B cell (primary cell): Measurements from ENCODE around the gene ELF4. TPM values are rescaled to one million over a fixed set of nuclear protein-coding genes. Genes with fewer than 3 reads are reported as not detected.

Experiments used
- ATAC-seq: fragments of 200-7000 bp; cut with Tn5 transposase; one replicate; pipeline ENCODE4 v1.10.0; 2021; ENCODE audit warnings: low read depth, mild to moderate bottlenecking, moderate number of reproducible peaks, moderate library complexity
- CTCF ChIA-PET: fragments of 350-600 bp; sonication (Branson Sonifier 250); formaldehyde crosslinking; loops from one replicate; lab custom pipeline; 2021; ENCODE audit warnings: antibody characterized with exemption, inconsistent platforms; lab: Charles Lee
- POLR2A ChIA-PET: fragments of 350-600 bp; sonication (Branson Sonifier 250); formaldehyde crosslinking; loops from one replicate; lab custom pipeline; 2021; ENCODE audit warnings: antibody characterized with exemption; lab: Charles Lee
- DNase-seq: peaks from one replicate; pipeline ENCODE4 v3.0.0; 2013
- H2AFZ ChIP-seq: 2 replicates; pipeline ENCODE4 v1.6.1; 2012; ENCODE audit warnings: mild to moderate bottlenecking, low read depth, low read length; ENCODE audit not compliant: insufficient read depth, poor library complexity, severe bottlenecking
- H3K27ac ChIP-seq, 2 donors: 1 replicate in 1 of 2; 2 replicates in 1 of 2; pipeline ENCODE4 v1.5.1; 2012 to 2013; ENCODE audit warnings: low read length in 2 of 2, mild to moderate bottlenecking in 2 of 2, moderate library complexity in 1 of 2
- H3K27me3 ChIP-seq, 4 experiments: fragments of 200-600 bp in 1 of 4; sonication (generic) in 1 of 4; replicated peaks in 1 of 4; 1 replicate in 2 of 4; 2 replicates in 2 of 4; pipeline versions ENCODE4 v1.6.1 to v1.7.0; 2013 to 2016; ENCODE audit warnings: low read length in 3 of 4, mild to moderate bottlenecking in 2 of 4, mixed read lengths in 1 of 4, moderate library complexity in 1 of 4; ENCODE audit not compliant: insufficient read depth in 4 of 4, control insufficient read depth in 3 of 4; ENCODE audit errors: control extremely low read depth in 1 of 4
- H3K36me3 ChIP-seq, 2 experiments: replicated peaks in 1 of 2; 1 replicate in 1 of 2; 2 replicates in 1 of 2; pipeline versions ENCODE4 v1.6.1 to v1.7.1; 2013; ENCODE audit warnings: low read length in 1 of 2; ENCODE audit not compliant: insufficient read depth in 2 of 2, control insufficient read depth in 1 of 2; ENCODE audit errors: control extremely low read depth in 1 of 2, extremely low read depth in 1 of 2
- H3K4me1 ChIP-seq, 2 donors: fragments of 200-600 bp in 1 of 2; sonication (generic) in 1 of 2; 1 replicate in 1 of 2; 2 replicates in 1 of 2; pipeline versions ENCODE4 v1.5.1 to v1.6.1; 2013 to 2017; ENCODE audit warnings: low read length in 2 of 2; ENCODE audit not compliant: control insufficient read depth in 2 of 2, insufficient read depth in 2 of 2
- H3K4me2 ChIP-seq: replicated peaks from 2 replicates; pipeline ENCODE3; 2012; ENCODE audit warnings: mild to moderate bottlenecking, low read depth, low read length; ENCODE audit not compliant: poor library complexity, severe bottlenecking
- H3K4me3 ChIP-seq, 5 experiments: fragments of 200-600 bp in 1 of 5; sonication (generic) in 1 of 5; 1 replicate in 3 of 5; 2 replicates in 2 of 5; pipeline versions ENCODE4 v1.5.1 to v1.7.0; 2011 to 2016; ENCODE audit warnings: low read length in 4 of 5, mild to moderate bottlenecking in 4 of 5, low read depth in 2 of 5, control low read depth in 1 of 5, moderate library complexity in 1 of 5; ENCODE audit not compliant: insufficient read depth in 1 of 5; ENCODE audit errors: control extremely low read depth in 1 of 5, extremely low read depth in 1 of 5
- H3K79me2 ChIP-seq: fragments of 200-600 bp; sonication (generic); one replicate; pipeline ENCODE4 v1.6.0; 2016; ENCODE audit warnings: low read length; ENCODE audit not compliant: control insufficient read depth, insufficient read depth
- H3K9ac ChIP-seq: fragments of 200-600 bp; sonication (generic); 2 replicates; pipeline ENCODE4 v1.6.1; 2017; ENCODE audit warnings: mild to moderate bottlenecking, low read length, moderate library complexity
- H3K9me3 ChIP-seq, 3 donors: one replicate each; pipeline versions ENCODE4 v1.6.1 to v1.7.1; 2013; ENCODE audit warnings: low read length in 2 of 3; ENCODE audit not compliant: control insufficient read depth in 2 of 3, insufficient read depth in 1 of 3; ENCODE audit errors: control extremely low read depth in 1 of 3
- H4K20me1 ChIP-seq: 2 replicates; pipeline ENCODE4 v1.6.0; 2012; ENCODE audit warnings: mild to moderate bottlenecking, low read length; ENCODE audit not compliant: insufficient read depth, control insufficient read depth, poor library complexity, severe bottlenecking
- H3K27ac Mint-ChIP-seq: one replicate; pipeline ENCODE4 v1.8.0; 2021; ENCODE audit warnings: mixed read lengths
- H3K27me3 Mint-ChIP-seq: one replicate; pipeline ENCODE4 v1.8.0; 2021; ENCODE audit warnings: mixed read lengths
- H3K4me1 Mint-ChIP-seq: one replicate; pipeline ENCODE4 v1.8.0; 2021; ENCODE audit warnings: mixed read lengths
- H3K4me3 Mint-ChIP-seq: one replicate; pipeline ENCODE4 v1.8.0; 2021; ENCODE audit warnings: mixed read lengths
- H3K9me3 Mint-ChIP-seq: one replicate; pipeline ENCODE4 v1.8.0; 2022; ENCODE audit warnings: mixed read lengths; ENCODE audit not compliant: insufficient read depth
- CTCF ChIP-seq: fragments of 200-600 bp; IDR thresholded peaks from one replicate; pipeline ENCODE4 v1.8.0; 2022; ENCODE audit warnings: antibody characterized with exemption, mild to moderate bottlenecking
- EZH2 ChIP-seq: IDR thresholded peaks from 2 replicates; pipeline ENCODE4 v1.6.1; 2012; ENCODE audit warnings: borderline replicate concordance, low read depth, mild to moderate bottlenecking, moderate library complexity, low read length; ENCODE audit not compliant: insufficient read depth, poor library complexity, severe bottlenecking
- WGBS: methylation state at CpG from one replicate; pipeline ENCODE4 v1.1.5; 2013; ENCODE audit warnings: missing lambda C conversion rate; ENCODE audit not compliant: insufficient coverage; 5-methylcytosine and 5-hydroxymethylcytosine counted together
- intact Hi-C: fragments of 100-400 bp; cut with micrococcal nuclease; formaldehyde crosslinking; loops from one replicate; pipeline ENCODE4 v1.10.0; 2022
- polyA plus RNA-seq: library from polyadenylated mRNA; depleted of rRNA; stranded (reverse); fragments of >200 nt; gene quantifications from 2 replicates; pipeline ENCODE4 v1.2.3, GENCODE V29; 2012
- total RNA-seq, 2 donors: library from RNA; stranded (reverse); fragments of 120-200 nt in 1 of 2; gene quantifications; 1 replicate in 1 of 2; 2 replicates in 1 of 2; pipeline versions ENCODE4 v1.2.3 to v1.2.4, GENCODE V29; 2013 to 2022

Gene ELF4
- total and polyA plus RNA-seq, 2 donors (not counting 1 experiment from before 2014, with no cell fraction given): 24.7 to 26.3 TPM

- Histone ChIP-seq H3K36me3 (no peaks in the 10 kb centered on the region), H3K9ac (peak overlapping the region; percentile 64), H3K79me2 (no peaks in the 10 kb centered on the region), H3K4me1 (peaks cover 5 to 15% of the 10 kb centered on the region in 2 donors), H4K20me1 (no peaks in the 10 kb centered on the region), H3K27ac (no peak overlapping the region), H3K9me3 (no peaks in the 10 kb centered on the region), H3K4me2 (peak overlapping the region; percentile 87), H3K27me3 (no peaks in the 10 kb centered on the region), H2AFZ (peak overlapping the region; percentile 76), H3K4me3 (peak overlapping the region in 4 of 5 experiments; percentile 35 to 62 (median 48))
- Mint-ChIP-seq H3K4me1 (peaks cover 10% of the 10 kb centered on the region), H3K27ac (no peak overlapping the region), H3K27me3 (no peaks in the 10 kb centered on the region), H3K4me3 (peak overlapping the region; percentile 82), H3K9me3 (no peaks in the 10 kb centered on the region)
- 10% methylated on average over 39 of the region's 58 CpGs for WGBS
- ChIA-PET CTCF (interaction anchor here (0.9 to 8.4 kb wide), 12 partner anchors 9 to 517 kb away, joined by 3 to 164 read pairs (median 4); no protein-coding TSS in a partner anchor), POLR2A (interaction anchor here (0.8 to 1.2 kb wide), 3 partner anchors 29 to 39 kb away, joined by 3 to 7 read pairs (median 6); no protein-coding TSS in a partner anchor)
- DNase-seq: peak; percentile 81
- intact Hi-C loops: loop anchor here (1.0 to 2.0 kb wide), 3 partner anchors 12 to 44 kb away; partner anchors contain the start of gene AIFM1
- ATAC-seq: peak; percentile 84
- no peak for TF ChIP-seq EZH2
- peak; percentile 82 for TF ChIP-seq CTCF
These were observed 10.6 kb upstream of the ELF4 start for GRCh38 chrX:130120746-130121504.
